Measurements from ENCODE around the gene PKD1L1.
"Not testable (repeated sequence)": the region's sequence is repeated elsewhere in the genome, so short reads cannot be mapped to it uniquely, and the experiment has no call there.

The PKD1L1 gene

DNA sequence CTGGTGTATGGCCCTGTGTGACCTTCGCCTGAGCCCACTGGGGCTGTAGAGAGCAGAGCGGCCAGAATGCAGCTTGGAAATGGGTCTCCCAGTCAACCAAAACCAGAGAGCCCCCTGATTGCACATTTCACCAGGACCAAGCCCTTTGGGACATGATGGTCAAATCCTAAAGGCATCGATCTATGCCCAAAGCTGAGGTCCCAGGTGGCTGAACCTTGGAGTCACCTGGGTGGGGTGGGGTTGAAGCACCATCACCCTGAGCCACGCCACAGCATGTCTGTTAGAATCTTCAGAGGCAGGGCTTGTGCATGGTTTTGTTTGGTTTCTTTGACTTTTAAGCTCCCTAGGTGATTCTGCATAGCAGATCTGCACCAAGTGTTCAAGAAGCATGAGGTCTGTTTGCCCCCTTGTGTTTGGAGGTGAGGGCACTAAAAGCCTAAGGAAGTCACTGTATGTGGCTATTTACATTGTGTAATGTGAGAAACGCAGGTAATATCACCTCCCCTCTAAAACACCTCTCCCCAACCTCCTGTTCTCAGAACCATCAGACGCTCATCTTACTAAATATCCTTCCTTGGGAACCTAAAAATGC, 9.6 kb downstream of the PKD1L1 start:
- no peak for DNase-seq (ENCODE audit: low read depth)

DNA sequence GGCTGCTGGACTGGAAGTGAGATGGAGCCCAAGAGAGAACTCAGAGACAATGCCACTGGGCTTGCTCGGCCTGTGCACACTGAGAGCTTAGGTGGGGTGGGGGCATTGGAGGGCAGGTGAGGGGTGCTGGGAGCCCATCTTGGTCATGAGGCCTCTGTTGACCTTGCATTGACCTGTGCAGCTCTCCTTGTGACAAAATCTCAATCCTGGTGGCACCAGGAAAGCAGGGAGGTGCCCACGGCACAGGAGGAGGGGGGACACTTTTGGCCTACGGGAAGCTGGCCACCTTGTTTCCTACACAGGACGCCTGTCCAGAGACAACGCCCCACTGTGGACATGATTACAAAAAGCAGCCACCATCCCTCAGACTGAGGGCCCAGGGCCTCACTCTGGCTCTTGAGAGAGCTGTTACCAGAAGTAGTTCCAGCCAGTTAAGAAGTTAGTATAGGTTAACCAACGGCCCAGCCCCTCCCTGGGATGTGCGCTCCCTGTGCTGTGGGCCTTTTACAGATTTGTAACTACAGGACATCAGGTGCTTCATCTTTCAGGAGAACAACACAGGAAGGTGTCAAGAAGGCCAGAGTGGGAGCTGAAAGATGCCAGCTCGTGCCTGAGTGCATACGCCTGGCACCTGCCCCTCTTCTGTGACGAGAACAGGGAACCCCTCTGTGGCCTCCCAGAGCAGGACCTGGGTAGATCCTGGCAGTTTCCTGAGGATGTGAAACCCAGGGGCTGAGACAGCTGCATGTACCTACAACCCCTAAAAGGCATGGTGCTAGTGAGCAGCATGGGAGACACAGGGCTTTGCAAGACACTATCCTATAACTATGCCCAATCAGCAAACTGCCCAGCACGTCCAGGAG, 10.3 kb downstream of the PKD1L1 start:
- DNase-seq (ENCODE audit: low read depth), result no peak

DNA sequence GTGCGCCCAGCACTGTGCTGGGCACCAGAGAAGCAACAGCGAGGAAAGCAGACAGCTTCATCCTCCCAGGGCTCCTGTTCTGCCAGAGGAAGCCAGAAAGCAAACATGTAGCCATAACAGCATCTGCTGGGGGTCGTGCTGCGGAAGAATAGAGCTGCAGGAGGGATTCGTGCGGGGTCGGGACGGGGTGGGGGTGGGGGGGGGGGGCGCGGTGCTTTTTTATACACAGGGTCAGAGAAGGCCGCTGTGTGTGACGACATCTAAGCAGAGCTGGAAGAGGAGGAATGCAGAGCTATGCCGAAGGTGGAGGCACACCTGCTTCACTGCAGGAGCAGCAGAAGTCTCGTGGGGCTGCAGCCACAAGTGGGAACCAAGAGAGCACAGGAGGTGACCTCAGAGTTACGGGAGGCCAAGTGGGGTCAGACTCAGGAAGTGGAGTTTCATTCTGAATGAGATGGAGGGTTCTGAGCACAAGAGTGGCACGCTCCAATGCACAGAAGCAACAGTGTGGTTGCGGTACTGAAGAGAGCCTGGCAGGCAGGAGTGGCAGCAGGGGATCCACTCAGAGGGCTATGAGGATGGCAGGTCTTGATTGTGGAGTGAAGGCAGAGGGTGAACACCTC, 11.1 kb downstream of the PKD1L1 start:
- no peak for DNase-seq (ENCODE audit: low read depth)

DNA sequence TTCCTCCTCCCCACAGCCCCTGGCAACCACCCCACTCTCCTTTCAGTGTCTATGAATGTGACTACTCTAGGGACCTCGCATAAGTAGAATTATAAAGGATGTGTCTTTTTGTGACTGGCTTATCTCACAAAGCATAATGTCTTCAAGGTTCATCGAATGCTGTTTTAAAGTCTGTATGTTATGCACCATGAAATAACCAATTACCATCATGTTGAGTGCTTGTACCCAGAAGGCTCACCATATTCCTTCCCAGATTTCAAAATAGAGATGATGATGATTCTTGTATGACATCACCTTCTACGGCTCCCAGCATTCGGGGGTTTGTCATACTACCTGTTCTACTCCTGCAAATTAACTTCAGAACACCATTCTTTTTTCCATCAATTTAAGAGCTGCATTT, 11.9 kb downstream of the PKD1L1 start:
- DNase-seq (ENCODE audit: low read depth), result no peak

DNA sequence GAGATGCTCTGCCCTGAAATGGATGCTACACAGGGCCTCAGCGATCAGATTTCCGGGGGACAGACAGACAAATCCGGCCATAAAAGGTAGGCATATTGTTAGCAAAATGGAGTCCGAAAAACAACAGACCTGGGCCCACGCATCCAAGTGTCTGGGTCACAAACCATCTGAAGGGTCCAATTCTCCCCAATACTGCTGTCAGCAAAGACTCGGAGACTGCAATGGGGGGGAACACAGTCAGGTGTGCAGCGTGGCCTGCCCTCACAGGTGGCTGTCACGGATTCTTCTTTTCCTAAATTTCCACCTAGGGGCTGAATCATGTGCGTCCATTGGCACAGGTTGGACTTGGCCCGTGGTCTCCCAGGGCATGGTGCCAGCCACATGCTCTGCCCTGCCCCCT, 12.9 kb downstream of the PKD1L1 start:
- DNase-seq (ENCODE audit: low read depth), result no peak

DNA sequence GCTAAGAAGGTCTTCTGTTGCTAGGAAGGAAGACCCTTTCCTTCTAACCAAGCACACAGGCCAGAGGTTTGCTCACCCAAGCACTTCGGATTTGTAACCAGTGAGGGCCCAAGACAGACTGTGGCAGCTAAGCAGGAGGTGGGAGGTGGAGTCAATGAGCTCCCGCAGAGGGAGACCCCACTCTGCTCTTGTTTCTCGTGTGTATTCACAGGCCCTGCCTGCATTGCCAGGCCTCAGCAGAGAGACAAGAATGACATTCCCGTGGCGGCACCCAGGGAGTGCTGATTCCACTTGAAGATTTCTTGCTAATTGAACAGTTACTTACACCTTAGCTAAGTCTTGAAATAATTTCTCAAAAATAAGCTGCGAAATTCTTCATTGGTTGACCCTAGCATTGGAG, 13.4 kb downstream of the PKD1L1 start:
- no peak for DNase-seq (ENCODE audit: low read depth)

DNA sequence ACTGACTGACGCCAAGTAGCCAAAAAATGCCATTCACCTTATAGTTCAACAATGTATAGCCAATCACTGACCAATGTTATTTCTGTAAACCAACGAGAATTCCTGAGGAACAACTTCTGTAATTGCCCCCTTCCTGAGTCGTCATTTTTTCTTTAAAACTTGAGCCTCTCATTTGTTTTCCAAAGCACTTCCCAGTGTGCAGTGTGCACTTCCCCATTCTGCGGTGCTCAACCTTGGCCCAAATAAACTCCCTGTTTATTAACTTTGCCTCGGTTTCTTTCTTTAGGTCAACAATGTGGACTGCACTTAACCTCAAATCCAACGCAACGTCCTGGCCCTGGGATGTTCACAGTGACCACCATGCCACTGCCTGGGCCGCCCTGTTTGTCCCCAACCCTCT, 15.1 kb downstream of the PKD1L1 start:
- DNase-seq (ENCODE audit: low read depth), result no peak

DNA sequence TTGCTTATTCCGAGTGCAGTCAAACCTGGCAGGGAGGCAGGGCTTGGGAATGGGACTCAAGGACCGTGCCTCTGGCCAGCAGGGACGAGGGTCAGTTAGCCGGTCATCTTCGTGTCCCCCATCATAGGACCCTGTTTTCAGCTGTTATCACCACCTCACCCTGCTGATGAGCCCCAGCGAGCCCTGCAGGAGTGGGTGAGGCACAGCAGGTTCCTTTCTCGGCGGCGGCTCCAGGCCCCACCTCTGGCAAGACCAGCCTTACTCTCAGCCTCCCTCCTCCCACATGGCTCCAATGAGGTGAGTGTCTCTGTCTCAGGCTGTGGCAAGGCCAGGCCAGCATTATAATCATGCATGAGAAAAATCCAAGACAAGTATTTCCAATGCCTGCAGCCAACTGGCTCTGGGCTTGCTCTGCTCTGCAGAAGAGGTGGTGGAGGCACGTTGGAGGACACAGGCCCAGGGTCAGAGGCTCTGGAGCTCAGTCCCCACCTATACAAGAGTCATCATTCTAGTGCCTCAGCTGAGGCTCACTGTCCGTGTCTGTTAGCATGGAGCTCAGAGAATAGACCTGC, 15.7 kb downstream of the PKD1L1 start:
- DNase-seq (ENCODE audit: low read depth), result no peak

DNA sequence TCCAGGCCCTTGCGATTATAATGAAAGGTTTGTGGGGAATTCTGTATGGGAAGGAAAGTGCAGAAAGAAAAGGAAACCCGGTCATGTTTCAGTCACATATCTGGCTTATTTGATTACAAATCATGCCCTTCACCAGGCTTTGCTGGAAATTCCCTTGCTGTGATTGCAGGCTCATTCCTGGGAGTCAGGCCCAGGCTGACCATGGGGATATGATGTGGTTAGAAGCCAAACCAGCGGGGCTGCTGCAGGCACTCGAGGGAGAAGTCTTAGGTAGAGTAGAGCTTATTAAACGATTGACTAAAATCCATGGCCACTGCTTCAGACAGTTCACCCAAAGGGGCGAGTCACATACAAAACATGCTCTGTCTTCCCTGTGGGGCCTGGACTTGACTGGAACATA, 16.2 kb downstream of the PKD1L1 start:
- DNase-seq (ENCODE audit: low read depth), result no peak

DNA sequence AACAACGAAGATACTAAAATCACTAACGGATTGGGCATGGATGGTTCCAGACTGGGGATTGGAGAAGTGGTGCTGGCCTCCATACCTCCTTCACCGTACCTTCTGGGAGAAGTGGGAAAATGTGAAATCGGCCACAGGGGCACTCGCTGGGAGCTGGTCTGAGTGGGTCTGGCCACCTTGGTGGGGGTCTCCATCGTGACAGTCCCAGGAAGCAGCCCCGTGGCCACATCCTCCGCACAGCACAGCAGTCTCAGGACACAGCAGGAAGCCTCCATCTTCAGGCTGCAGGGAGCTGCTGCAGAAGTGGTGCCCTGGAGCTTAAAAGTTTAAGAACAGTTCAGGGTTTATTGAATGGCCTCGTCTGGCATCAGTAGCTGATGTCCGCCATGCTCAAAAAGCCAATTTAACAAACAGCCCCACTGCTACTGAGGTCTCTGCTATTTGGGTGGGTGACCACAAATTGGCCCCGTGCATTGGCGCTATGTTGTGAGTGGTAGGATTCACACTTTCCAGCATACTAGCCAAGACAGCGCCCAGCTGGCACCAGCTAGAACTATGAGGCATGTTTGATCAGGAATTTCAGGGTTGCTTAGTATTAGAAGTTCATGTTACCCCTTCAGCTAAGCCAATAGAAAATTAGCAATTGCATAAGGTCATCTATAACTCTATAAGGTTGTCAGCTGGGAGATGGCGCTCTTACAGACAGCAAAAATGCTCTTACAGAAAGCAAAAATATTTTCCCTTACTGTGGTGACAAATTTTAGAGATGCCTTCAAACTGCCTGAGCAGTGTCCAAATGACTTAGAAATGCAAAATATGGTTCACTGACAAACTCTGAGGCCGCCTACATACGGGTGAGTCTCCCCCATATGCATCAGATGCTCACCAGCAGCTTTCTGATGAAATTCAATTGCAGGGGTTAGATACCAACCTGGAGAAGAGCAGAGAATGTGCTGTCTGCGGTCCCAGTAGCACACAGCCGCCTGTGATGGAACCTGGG, 17.0 kb downstream of the PKD1L1 start:
- DNase-seq (ENCODE audit: low read depth), result no peak

DNA sequence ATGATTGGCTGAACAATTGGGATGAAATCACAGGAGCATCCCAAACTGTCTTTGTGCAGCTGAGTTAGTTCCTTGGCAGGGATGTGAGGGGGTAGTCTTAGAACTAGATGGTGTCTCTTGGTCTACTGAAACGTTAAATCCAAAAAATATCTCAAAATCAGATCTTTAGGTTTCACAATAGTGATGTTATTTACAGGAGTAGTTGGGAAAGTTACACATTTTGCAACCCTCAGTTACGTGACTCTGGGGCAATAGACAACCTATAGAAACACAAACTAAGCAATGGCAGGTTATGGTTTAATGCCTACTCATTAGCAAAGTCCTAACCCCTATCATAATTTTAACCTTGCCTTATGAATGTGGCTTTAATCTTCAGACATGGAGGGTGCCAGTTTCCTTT, 24.0 kb downstream of the PKD1L1 start:
- no peak for DNase-seq (ENCODE audit: low read depth)

DNA sequence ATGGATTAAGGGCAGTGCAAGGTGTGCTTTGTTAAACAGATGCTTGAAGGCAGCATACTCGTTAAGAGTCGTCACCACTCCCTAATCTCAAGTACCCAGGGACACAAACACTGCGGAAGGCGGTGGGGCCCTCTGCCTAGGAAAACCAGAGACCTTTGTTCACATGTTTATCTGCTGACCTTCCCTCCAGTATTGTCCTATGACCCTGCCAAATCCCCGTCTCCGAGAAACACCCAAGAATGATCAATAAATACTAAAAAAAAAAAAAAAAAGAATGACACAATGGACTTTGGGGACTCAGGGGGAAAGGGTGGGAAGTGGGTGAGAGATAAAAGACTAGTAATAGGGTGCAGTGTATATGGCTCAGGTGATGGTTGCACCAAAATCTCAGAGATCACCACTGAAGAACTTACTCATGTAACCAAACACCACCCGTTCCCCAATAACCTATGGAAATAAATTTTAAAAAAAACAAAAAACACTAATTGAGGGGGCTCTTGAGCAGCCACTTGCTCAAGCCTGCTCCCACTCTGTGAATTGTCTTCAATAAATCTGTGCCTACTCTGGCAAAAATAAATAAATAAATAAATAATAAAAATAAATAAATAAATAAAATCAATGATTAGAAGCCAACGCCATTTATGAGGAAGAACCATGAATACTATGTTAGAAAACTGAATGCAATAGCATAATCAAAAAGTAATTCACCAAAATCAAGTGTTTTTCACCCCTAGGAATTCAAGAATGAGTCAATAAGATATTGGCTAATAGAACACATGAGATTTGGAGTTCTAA, 25.0 kb downstream of the PKD1L1 start:
- DNase-seq (ENCODE audit: low read depth), result not testable (repeated sequence)

DNA sequence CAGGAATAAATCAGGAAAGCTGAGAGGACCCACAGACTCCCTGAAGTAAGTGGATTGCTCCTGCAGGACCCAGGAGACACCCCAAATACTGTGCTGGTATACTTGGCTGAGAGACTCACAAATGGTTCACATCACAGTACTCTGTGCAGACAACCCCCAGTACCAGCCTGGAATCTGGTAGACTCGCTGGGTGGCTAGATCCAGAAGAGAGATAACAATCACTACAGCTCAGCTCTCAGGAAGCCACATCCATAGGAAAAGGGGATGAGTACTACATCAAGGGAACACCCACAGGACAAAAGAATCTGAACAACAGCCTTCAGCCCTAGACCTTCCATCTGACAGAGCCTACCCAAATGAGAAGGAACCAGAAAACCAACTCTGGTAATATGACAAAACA, 31.8 kb downstream of the PKD1L1 start:
- DNase-seq (ENCODE audit: low read depth), result not testable (repeated sequence)

DNA sequence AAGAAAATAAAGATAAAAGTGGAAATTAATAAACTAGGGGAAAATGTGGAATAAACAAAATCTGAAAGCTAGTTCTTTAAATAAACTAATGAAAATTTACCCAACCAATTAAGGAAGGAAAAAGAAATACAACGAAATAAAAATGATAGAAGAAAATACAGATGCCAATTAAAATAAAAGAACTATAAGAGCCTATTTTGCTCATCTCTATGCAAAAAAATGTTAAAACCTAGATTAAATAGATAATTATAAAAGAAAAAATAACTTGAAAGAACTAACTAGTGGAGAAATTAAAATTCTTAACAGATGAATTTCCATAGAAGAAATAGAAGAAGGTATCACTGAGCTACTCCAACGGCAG, 32.7 kb downstream of the PKD1L1 start:
- no peak for DNase-seq (ENCODE audit: low read depth)

DNA sequence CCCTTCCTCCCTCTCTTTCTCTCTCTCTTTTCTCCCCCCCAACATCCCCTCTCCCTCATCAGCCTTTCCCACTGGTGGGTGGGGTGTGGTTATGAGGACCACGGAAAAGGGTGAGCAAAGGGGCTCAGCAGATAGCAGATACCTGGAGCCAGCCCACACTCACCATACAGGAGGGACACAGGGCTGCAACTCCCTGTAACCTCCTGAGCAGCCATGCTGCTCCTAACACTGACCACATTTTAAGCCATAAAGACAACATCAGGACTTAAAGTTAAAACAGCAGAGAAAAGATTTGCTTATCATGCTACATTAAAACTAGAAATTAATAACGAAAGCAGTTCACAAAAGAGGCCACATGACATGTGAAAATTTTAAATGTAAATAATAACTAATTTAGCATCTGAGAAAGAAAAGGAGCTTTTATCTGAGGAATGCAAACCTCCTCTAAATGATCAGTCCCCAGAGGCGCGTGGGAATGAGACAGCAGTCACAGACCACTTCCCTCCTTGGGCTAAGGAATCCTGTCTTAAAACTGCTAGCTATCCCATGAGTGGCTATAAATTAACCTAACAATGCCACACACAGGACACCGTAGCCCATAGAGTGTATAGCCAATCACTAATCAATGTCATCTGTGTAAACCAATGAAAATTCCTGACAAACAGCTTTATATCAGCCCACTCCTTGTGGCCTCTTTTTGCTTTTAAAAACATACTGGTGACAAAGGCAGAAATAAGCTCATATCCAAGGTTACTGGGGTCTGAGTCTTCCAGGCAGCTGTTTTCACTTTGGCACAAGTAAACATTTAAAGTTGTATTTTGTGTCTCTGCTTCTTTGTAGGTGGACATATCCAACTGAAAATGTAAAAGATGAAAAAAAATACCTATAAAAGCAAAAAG, 33.3 kb downstream of the PKD1L1 start:
- DNase-seq (ENCODE audit: low read depth), result no peak

DNA sequence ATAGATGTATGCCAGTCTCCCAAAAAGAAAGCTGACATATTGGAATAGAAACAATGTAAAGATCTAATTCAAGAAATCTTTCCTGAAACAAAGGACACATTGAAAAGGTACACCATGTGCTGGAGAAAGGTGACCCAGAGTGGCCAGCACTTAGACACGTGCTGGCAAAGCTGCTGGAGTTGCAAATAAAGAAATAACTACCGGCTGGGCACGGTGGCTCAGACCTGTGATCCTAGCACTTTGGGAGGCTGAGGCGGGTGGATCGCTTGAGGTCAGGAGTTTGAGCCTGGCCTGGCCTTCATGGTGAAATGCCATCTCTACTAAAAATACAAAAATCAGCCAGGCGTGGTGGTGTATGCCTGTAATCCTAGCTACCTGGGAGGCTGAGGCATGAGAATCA, 35.9 kb downstream of the PKD1L1 start:
- no peak for DNase-seq (ENCODE audit: low read depth)

DNA sequence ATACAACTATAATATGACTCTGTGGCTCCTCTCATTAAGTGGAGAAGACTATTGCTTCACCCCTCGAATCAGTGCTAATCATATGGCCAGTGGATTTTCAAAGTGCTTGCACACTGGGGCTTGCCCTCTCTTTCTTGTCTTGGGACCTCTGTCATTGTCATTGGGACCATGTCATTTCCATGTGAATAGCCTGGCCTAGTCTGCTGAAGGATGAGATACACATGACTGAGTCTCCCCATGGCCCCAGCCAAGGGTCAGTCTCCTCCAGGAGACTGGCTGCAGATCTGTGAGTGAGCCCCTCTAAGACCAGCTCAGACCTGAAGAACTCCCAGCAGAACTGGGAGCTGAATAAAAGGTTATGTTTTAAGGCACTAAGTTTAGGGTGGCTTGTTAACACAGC, 39.5 kb downstream of the PKD1L1 start:
- DNase-seq (ENCODE audit: low read depth), result no peak

DNA sequence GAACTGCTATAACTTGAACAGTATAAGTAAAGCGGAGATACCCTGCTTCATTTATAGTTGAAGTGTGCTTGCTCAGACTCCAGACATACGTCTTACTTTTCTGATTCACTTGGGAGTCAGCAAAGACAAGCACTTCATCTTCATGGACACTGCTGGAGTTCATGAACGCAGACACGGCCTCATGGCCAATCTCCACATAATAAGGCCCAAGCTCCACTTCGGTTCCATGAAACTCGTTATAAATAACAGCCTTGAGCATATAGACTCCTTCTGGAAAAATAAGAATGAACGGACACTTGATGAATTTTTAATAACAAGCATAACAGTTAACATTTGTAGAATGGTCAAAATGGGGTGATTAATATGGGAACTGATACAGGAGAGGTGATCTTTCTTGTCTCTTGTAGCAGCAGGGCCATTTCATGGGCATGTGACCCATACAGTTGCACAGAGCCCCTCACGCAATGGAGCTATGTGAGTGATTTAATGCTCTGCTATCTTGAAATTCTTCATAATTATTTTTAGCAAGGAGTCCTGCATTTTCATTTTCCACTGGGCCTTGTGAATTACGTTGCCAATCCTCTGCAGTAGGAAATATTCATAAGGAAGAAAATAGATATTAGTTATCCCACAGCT, 40.2 kb downstream of the PKD1L1 start:
- DNase-seq (ENCODE audit: low read depth), result no peak

DNA sequence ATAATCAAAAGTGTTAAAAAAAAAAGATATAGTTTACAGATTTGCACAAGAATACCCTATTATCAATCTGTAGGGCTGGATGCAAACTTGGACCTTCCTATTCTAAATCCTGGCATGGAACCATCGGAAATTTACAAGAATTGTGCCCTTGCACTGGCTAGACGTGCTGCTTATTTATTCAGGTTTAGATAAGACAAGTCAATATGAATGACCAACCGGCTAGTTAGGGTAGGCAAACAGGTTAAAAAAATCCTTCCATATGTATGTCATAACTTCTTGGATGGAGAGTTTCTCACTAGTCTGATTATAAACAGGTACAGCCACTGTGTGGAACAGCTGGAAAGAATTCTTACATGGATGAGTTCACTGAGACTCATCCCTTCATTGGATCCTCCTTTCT, 41.4 kb downstream of the PKD1L1 start:
- DNase-seq (ENCODE audit: low read depth), result no peak

Data from HS-27A (cell line).